ENCODE measurements around the gene ZNF771. TPM values are rescaled to one million over a fixed set of nuclear protein-coding genes. Genes with fewer than 3 reads are reported as not detected.

Gene ZNF771
- total and polyA plus RNA-seq, 9 of the 15 experiments (the other 6 are each of a cell fraction or from before 2014, with no cell fraction given): 1.5 to 12.6 (median 4.4) TPM

DNA sequence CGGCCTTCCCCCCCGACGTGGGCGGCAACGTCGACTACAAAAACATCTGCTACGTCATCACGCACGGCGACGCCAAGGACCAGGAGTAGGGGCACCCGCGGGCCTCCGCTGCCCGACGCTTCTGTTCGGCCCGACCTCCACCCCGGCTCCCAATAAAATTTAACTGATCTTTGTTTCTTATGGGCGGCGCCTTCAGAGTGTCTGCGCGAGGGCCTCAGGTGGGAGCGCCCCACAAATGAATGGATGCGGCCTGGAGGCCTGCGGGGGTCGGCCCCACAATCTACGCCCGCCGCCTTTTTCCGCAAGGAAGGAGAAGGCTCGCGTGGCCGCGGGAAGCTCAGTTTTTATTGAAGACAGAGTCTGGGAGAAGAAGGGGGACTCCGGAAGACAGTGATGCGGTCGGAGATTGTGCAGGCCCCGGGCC, 29.6 kb upstream of the ZNF771 start (continued):
- TF ChIP-seq, protein P1, sequence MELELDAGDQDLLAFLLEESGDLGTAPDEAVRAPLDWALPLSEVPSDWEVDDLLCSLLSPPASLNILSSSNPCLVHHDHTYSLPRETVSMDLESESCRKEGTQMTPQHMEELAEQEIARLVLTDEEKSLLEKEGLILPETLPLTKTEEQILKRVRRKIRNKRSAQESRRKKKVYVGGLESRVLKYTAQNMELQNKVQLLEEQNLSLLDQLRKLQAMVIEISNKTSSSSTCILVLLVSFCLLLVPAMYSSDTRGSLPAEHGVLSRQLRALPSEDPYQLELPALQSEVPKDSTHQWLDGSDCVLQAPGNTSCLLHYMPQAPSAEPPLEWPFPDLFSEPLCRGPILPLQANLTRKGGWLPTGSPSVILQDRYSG (tag; conservative IDR thresholded peaks at IDR 0.05; ENCODE audit: low read depth): peak; percentile 52; the same call in 1 of the 2 replicates
- TF ChIP-seq, protein P2, sequence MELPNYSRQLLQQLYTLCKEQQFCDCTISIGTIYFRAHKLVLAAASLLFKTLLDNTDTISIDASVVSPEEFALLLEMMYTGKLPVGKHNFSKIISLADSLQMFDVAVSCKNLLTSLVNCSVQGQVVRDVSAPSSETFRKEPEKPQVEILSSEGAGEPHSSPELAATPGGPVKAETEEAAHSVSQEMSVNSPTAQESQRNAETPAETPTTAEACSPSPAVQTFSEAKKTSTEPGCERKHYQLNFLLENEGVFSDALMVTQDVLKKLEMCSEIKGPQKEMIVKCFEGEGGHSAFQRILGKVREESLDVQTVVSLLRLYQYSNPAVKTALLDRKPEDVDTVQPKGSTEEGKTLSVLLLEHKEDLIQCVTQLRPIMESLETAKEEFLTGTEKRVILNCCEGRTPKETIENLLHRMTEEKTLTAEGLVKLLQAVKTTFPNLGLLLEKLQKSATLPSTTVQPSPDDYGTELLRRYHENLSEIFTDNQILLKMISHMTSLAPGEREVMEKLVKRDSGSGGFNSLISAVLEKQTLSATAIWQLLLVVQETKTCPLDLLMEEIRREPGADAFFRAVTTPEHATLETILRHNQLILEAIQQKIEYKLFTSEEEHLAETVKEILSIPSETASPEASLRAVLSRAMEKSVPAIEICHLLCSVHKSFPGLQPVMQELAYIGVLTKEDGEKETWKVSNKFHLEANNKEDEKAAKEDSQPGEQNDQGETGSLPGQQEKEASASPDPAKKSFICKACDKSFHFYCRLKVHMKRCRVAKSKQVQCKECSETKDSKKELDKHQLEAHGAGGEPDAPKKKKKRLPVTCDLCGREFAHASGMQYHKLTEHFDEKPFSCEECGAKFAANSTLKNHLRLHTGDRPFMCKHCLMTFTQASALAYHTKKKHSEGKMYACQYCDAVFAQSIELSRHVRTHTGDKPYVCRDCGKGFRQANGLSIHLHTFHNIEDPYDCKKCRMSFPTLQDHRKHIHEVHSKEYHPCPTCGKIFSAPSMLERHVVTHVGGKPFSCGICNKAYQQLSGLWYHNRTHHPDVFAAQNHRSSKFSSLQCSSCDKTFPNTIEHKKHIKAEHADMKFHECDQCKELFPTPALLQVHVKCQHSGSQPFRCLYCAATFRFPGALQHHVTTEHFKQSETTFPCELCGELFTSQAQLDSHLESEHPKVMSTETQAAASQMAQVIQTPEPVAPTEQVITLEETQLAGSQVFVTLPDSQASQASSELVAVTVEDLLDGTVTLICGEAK (IDR thresholded peaks at IDR 0.05): peak; percentile 74
- TF ChIP-seq, protein P2 (CRISPR knock-in tag; IDR thresholded peaks at IDR 0.05): no peak

All from K562 (cell line).